Measurements from ENCODE around the gene ATRX.

DNA sequence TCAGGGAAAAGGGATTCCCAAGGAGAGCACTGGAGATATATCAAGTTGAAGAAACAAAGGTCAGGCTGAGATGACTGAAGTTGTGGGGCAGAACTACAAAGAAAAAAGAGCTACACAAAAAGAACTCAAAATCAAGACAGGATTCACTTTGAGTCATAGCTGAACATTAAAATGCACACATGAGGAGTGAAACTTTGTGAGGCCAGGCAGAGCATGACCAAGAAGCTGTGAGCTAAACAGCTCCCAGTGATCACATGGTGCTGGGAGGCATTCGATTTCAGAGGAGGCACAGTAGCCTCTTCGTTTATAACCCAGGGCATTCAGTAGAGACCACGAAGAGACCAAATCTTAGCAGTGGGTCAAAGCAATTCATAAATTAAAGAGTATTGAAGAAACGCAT is 145.3 kb downstream of the ATRX start:
- TF ChIP-seq, protein P1, sequence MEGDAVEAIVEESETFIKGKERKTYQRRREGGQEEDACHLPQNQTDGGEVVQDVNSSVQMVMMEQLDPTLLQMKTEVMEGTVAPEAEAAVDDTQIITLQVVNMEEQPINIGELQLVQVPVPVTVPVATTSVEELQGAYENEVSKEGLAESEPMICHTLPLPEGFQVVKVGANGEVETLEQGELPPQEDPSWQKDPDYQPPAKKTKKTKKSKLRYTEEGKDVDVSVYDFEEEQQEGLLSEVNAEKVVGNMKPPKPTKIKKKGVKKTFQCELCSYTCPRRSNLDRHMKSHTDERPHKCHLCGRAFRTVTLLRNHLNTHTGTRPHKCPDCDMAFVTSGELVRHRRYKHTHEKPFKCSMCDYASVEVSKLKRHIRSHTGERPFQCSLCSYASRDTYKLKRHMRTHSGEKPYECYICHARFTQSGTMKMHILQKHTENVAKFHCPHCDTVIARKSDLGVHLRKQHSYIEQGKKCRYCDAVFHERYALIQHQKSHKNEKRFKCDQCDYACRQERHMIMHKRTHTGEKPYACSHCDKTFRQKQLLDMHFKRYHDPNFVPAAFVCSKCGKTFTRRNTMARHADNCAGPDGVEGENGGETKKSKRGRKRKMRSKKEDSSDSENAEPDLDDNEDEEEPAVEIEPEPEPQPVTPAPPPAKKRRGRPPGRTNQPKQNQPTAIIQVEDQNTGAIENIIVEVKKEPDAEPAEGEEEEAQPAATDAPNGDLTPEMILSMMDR (IDR thresholded peaks at IDR 0.05; ENCODE audit: insufficient read depth, low read depth, low read length) = no peak
- TF ChIP-seq EZH2 (IDR thresholded peaks at IDR 0.05; ENCODE audit: insufficient read depth, low read length) = no peak

Measured in astrocyte (in vitro differentiated cells and primary cell).